Activated CD8-positive, alpha-beta memory T cell treated with anti-CD3 and anti-CD28 coated beads, Interleukin-2, amount 50 U/mL, for 1 hour (primary cell): Measurements from ENCODE around the gene EBNA1BP2.
"Not testable (repeated sequence)": the region's sequence is repeated elsewhere in the genome, so short reads cannot be mapped to it uniquely, and the experiment has no call there.

Source experiments
- DNase-seq: peaks from one replicate; pipeline ENCODE4 v3.0.0-alpha.2; 2020; ENCODE audit errors: extremely low read depth

The EBNA1BP2 gene

GRCh38 chr1:43121256-43121900, 50.7 kb downstream of the EBNA1BP2 start:
- DNase-seq = no peak

- not testable (repeated sequence) for DNase-seq
These were observed 52.0 kb downstream of the EBNA1BP2 start for GRCh38 chr1:43119928-43120586.
